ENCODE data around the gene NOLC1.

GRCh38 chr10:102119417-102120141, 32.6 kb upstream of the NOLC1 start:
- TF ChIP-seq CTCF (IDR thresholded peaks at IDR 0.05; ENCODE audit: low read depth, low read length, missing input control) (no peak), REST (IDR thresholded peaks at IDR 0.05) (no peak), MAX (IDR thresholded peaks at IDR 0.05) (no peak), GABPA (IDR thresholded peaks at IDR 0.05 in 1 of 2, conservative IDR thresholded peaks at IDR 0.05 in 1 of 2) (no peak), HNF4G (IDR thresholded peaks at IDR 0.05) (no peak), YY1 (IDR thresholded peaks at IDR 0.05) (no peak), TAF1 (conservative IDR thresholded peaks at IDR 0.05) (no peak), FOXA1 (IDR thresholded peaks at IDR 0.05) (no peak), RAD21 (IDR thresholded peaks at IDR 0.05) (no peak), JUND (IDR thresholded peaks at IDR 0.05) (no peak)

Data from liver (tissue), 3 donors.